Measurements from ENCODE around the gene JAZF1. TPM values are rescaled to one million over a fixed set of nuclear protein-coding genes. Genes with fewer than 3 reads are reported as not detected.

Gene JAZF1
- polyA plus RNA-seq, 3 donors = 12.1 to 18.1 (median 17.2) TPM

DNA sequence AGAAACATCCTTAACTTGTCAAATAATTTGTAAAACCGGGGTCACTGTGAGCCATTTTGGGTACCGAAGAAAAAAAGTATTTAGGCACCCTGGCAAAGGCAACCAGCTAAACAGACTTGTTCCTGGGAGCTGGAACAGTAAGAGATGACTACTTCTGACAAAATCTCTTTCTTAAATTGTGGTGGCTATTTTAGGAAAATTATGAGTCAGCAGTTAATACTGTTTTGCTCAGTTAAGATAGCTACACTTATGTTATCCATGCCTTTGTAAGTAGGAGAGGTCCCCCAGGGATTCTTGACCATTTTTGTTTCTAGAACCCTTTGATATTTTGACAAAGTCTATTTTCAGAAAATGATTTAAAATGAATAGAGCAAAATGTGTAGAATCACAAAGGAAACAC lies 372.0 kb downstream of the JAZF1 start:
- 100% methylated on average over 1 of the region's 2 CpGs for WGBS (ENCODE audit: insufficient coverage)
- H3K9me3 ChIP-seq (replicated peaks in 1 of 2; ENCODE audit: control insufficient read depth in 1 of 2, insufficient read depth in 1 of 2, low read length in 2 of 2) = no peaks in the 10 kb centered on the region
- no peaks in the 10 kb centered on the region for H3K27me3 Mint-ChIP-seq (ENCODE audit: low read depth in 3 of 3)
- DNase-seq = no peak
- H3K9me3 Mint-ChIP-seq = no peaks in the 10 kb centered on the region
- no peaks in the 10 kb centered on the region for H3K27me3 ChIP-seq (ENCODE audit: control insufficient read depth in 2 of 2, insufficient read depth in 2 of 2, low read length in 2 of 2)
- H3K79me2 ChIP-seq (ENCODE audit: insufficient read depth, low read length) = no peaks in the 10 kb centered on the region
- no peak overlapping the region for H3K4me2 ChIP-seq (replicated peaks; ENCODE audit: extremely low read depth, low read length, poor library complexity, severe bottlenecking)
- H4K20me1 ChIP-seq (ENCODE audit: insufficient read depth, low read length) = peaks cover 47% of the 10 kb centered on the region
- no peaks in the 10 kb centered on the region for H3K4me1 ChIP-seq (ENCODE audit: control insufficient read depth in 1 of 2, insufficient read depth in 2 of 2, low read length in 2 of 2)
- no peak overlapping the region for H3K27ac ChIP-seq (ENCODE audit: low read depth in 1 of 2, low read length in 2 of 2)
- H3K4me3 ChIP-seq (replicated peaks in 1 of 3; ENCODE audit: low read depth in 2 of 3, low read length in 3 of 3) = no peak overlapping the region
- H3K36me3 Mint-ChIP-seq = peaks cover 48 to 53% of the 10 kb centered on the region in 2 donors
- no peak overlapping the region for H2AFZ ChIP-seq (ENCODE audit: insufficient read depth, low read depth, low read length, poor library complexity, severe bottlenecking)
- H3K4me3 Mint-ChIP-seq = no peak overlapping the region
- TF ChIP-seq, protein P1, sequence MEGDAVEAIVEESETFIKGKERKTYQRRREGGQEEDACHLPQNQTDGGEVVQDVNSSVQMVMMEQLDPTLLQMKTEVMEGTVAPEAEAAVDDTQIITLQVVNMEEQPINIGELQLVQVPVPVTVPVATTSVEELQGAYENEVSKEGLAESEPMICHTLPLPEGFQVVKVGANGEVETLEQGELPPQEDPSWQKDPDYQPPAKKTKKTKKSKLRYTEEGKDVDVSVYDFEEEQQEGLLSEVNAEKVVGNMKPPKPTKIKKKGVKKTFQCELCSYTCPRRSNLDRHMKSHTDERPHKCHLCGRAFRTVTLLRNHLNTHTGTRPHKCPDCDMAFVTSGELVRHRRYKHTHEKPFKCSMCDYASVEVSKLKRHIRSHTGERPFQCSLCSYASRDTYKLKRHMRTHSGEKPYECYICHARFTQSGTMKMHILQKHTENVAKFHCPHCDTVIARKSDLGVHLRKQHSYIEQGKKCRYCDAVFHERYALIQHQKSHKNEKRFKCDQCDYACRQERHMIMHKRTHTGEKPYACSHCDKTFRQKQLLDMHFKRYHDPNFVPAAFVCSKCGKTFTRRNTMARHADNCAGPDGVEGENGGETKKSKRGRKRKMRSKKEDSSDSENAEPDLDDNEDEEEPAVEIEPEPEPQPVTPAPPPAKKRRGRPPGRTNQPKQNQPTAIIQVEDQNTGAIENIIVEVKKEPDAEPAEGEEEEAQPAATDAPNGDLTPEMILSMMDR (IDR thresholded peaks at IDR 0.05) = no peak
- H3K27ac Mint-ChIP-seq = no peak overlapping the region
- intact Hi-C loops (cut with micrococcal nuclease) = no loop called here
- no peak overlapping the region for H3K9ac ChIP-seq (ENCODE audit: insufficient read depth, low read length, poor library complexity, severe bottlenecking)
- peaks cover 7% of the 10 kb centered on the region for H3K4me1 Mint-ChIP-seq
- H3K36me3 ChIP-seq (replicated peaks in 1 of 2; ENCODE audit: control insufficient read depth in 1 of 2, insufficient read depth in 2 of 2, low read length in 2 of 2) = peaks cover 7 to 74% of the 10 kb centered on the region in 2 donors

DNA sequence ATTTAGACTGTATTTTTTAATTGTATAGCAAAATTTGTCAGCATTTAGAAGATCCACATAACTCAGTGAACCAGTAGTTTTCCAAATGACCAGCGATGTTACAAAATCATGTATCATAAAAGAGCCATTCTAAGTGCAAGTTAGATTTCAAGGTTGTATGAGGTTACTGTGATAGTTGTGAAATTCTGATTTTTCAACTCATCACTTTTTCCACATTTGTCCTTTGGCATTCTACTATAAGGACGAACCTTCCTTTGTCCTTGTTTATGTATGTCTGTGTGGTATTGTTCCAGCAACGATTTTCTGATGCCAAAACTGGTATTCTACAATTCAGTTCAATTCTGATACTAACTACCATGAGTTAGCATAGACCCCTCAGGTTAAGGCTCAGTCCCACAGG lies 376.5 kb downstream of the JAZF1 start:
- Histone ChIP-seq H3K79me2 (ENCODE audit: insufficient read depth, low read length) (no peaks in the 10 kb centered on the region), H3K4me3 (replicated peaks in 1 of 3; ENCODE audit: low read depth in 2 of 3, low read length in 3 of 3) (no peak overlapping the region), H4K20me1 (ENCODE audit: insufficient read depth, low read length) (peaks cover 24% of the 10 kb centered on the region), H3K36me3 (replicated peaks in 1 of 2; ENCODE audit: control insufficient read depth in 1 of 2, insufficient read depth in 2 of 2, low read length in 2 of 2) (peaks cover 25 to 68% of the 10 kb centered on the region in 2 donors), H3K9ac (ENCODE audit: insufficient read depth, low read length, poor library complexity, severe bottlenecking) (no peak overlapping the region), H3K27me3 (ENCODE audit: control insufficient read depth in 2 of 2, insufficient read depth in 2 of 2, low read length in 2 of 2) (no peaks in the 10 kb centered on the region), H3K27ac (ENCODE audit: low read depth in 1 of 2, low read length in 2 of 2) (no peak overlapping the region), H3K9me3 (replicated peaks in 1 of 2; ENCODE audit: control insufficient read depth in 1 of 2, insufficient read depth in 1 of 2, low read length in 2 of 2) (no peaks in the 10 kb centered on the region), H3K4me1 (ENCODE audit: control insufficient read depth in 1 of 2, insufficient read depth in 2 of 2, low read length in 2 of 2) (no peaks in the 10 kb centered on the region), H3K4me2 (replicated peaks; ENCODE audit: extremely low read depth, low read length, poor library complexity, severe bottlenecking) (no peak overlapping the region), H2AFZ (ENCODE audit: insufficient read depth, low read depth, low read length, poor library complexity, severe bottlenecking) (no peak overlapping the region)
- Mint-ChIP-seq H3K9me3 (no peaks in the 10 kb centered on the region), H3K4me3 (no peak overlapping the region), H3K4me1 (peaks cover 7% of the 10 kb centered on the region), H3K36me3 (peaks cover 44 to 48% of the 10 kb centered on the region in 2 donors), H3K27me3 (ENCODE audit: low read depth in 3 of 3) (no peaks in the 10 kb centered on the region), H3K27ac (no peak overlapping the region)
- no peak for DNase-seq
- TF ChIP-seq, protein P1 (IDR thresholded peaks at IDR 0.05) = no peak
- intact Hi-C loops (cut with micrococcal nuclease) = no loop called here
- no CpG with 5 or more reads among the region's 3 CpGs for WGBS (ENCODE audit: insufficient coverage)
